ENCODE data around the gene EXOC3L4.

DNA sequence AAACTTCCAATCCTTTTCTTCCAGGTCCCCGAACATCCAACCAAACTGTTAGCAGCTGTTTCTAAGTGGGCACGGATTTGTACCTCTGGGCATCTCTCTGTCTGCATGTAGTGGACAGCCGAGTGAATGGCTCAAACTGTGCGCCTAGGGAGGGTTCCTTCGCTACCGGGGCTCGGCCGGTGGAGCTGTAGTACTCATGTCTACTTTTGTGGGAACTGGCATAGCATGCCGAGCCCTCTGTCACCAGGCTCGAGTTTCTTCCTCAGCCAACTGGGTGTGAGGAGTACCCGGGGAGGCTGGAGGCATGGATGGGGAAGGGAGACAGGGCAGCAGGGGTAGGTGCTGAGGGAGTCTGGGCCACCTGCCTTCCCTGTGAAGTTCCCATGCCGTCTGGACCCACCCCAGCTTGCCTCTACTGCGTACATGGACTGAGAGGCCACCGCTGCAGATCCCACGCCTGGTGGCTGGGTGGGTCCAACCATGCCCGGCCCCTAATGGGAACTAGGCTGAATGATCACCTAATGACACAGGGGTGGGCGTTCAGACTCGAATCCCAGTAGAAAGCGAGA lies 51.7 kb downstream of the EXOC3L4 start:
- TF ChIP-seq POLR2AphosphoS5 (IDR thresholded peaks at IDR 0.05; ENCODE audit: insufficient read depth in 1 of 2, low read depth in 1 of 2), result no peak
- TF ChIP-seq POLR2A (IDR thresholded peaks at IDR 0.05), result no peak
